ENCODE data around the gene RGMB.

Gene RGMB

GRCh38 chr5:98770209-98770910 is 3.1 kb upstream of the RGMB start:
- Histone ChIP-seq H2AFZ (ENCODE audit: low read length) (peak overlapping the region; percentile 93), H3K4me1 (ENCODE audit: low read length) (peaks cover 15% of the 10 kb centered on the region), H3K27ac (ENCODE audit: low read length) (peak overlapping the region; percentile 3; the same call in 1 of the 2 replicates), H3K4me2 (ENCODE audit: low read depth, low read length) (peak overlapping the region; percentile 100), H3K79me2 (ENCODE audit: low read length) (peaks cover 6% of the 10 kb centered on the region), H3K9me3 (replicated peaks; ENCODE audit: insufficient read depth, low read length) (no peaks in the 10 kb centered on the region), H3K36me3 (replicated peaks; ENCODE audit: insufficient read depth, low read length) (no peaks in the 10 kb centered on the region), H3F3A (ENCODE audit: insufficient read depth, low read length) (peaks cover 35% of the 10 kb centered on the region), H3K9me2 (replicated peaks; ENCODE audit: insufficient read depth, low read length) (no peaks in the 10 kb centered on the region), H4K20me1 (ENCODE audit: insufficient read depth, low read length) (0 out of 2 replicates have a peak, but pooled peaks cover 3% of the 10 kb centered on the region), H3K9ac (ENCODE audit: low read length) (peak overlapping the region; percentile 6; the same call in 1 of the 2 replicates), H3K27me3 (replicated peaks; ENCODE audit: insufficient read depth, low read length) (peaks cover 23% of the 10 kb centered on the region), H3K4me3 (ENCODE audit: low read length) (peak overlapping the region; percentile 77)
- peak; percentile 62 for DNase-seq
- no peak for TF ChIP-seq CTCF (IDR thresholded peaks at IDR 0.05; ENCODE audit: low read length)
- no peak for TF ChIP-seq EZH2phosphoT487 (IDR thresholded peaks at IDR 0.05; ENCODE audit: low read length)
- TF ChIP-seq EZH2 (optimal IDR thresholded peaks at IDR 0.05; ENCODE audit: low read depth, low read length) = no peak

GRCh38 chr5:98770911-98771322 is 2.5 kb upstream of the RGMB start:
- Histone ChIP-seq H2AFZ (ENCODE audit: low read length) (peak overlapping the region; percentile 93), H3K4me3 (ENCODE audit: low read length) (peak overlapping the region; percentile 77), H4K20me1 (ENCODE audit: insufficient read depth, low read length) (0 out of 2 replicates have a peak, but pooled peaks cover 3% of the 10 kb centered on the region), H3K9ac (ENCODE audit: low read length) (peak overlapping the region; percentile 6; the same call in 1 of the 2 replicates), H3K79me2 (ENCODE audit: low read length) (peaks cover 12% of the 10 kb centered on the region), H3K4me2 (ENCODE audit: low read depth, low read length) (peak overlapping the region; percentile 100), H3K9me2 (replicated peaks; ENCODE audit: insufficient read depth, low read length) (no peaks in the 10 kb centered on the region), H3K27ac (ENCODE audit: low read length) (peak overlapping the region; percentile 3; the same call in 1 of the 2 replicates), H3K9me3 (replicated peaks; ENCODE audit: insufficient read depth, low read length) (no peaks in the 10 kb centered on the region), H3F3A (ENCODE audit: insufficient read depth, low read length) (peaks cover 35% of the 10 kb centered on the region), H3K4me1 (ENCODE audit: low read length) (peaks cover 19% of the 10 kb centered on the region), H3K27me3 (replicated peaks; ENCODE audit: insufficient read depth, low read length) (peaks cover 23% of the 10 kb centered on the region), H3K36me3 (replicated peaks; ENCODE audit: insufficient read depth, low read length) (no peaks in the 10 kb centered on the region)
- DNase-seq = no peak
- TF ChIP-seq CTCF (IDR thresholded peaks at IDR 0.05; ENCODE audit: low read length) (no peak), EZH2 (optimal IDR thresholded peaks at IDR 0.05; ENCODE audit: low read depth, low read length) (no peak), EZH2phosphoT487 (IDR thresholded peaks at IDR 0.05; ENCODE audit: low read length) (no peak)

GRCh38 chr5:98771382-98772109 is 1.9 kb upstream of the RGMB start:
- Histone ChIP-seq H3K9me2 (replicated peaks; ENCODE audit: insufficient read depth, low read length) (no peaks in the 10 kb centered on the region), H3F3A (ENCODE audit: insufficient read depth, low read length) (peaks cover 35% of the 10 kb centered on the region), H3K4me1 (ENCODE audit: low read length) (peaks cover 19% of the 10 kb centered on the region), H3K36me3 (replicated peaks; ENCODE audit: insufficient read depth, low read length) (no peaks in the 10 kb centered on the region), H3K4me3 (ENCODE audit: low read length) (peak overlapping the region; percentile 77), H3K79me2 (ENCODE audit: low read length) (peaks cover 18% of the 10 kb centered on the region), H3K27me3 (replicated peaks; ENCODE audit: insufficient read depth, low read length) (peaks cover 23% of the 10 kb centered on the region), H3K4me2 (ENCODE audit: low read depth, low read length) (peak overlapping the region; percentile 100), H2AFZ (ENCODE audit: low read length) (peak overlapping the region; percentile 19; the same call in 1 of the 2 replicates), H4K20me1 (ENCODE audit: insufficient read depth, low read length) (0 out of 2 replicates have a peak, but pooled peaks cover 3% of the 10 kb centered on the region), H3K9ac (ENCODE audit: low read length) (no peak overlapping the region), H3K9me3 (replicated peaks; ENCODE audit: insufficient read depth, low read length) (no peaks in the 10 kb centered on the region), H3K27ac (ENCODE audit: low read length) (peak overlapping the region; percentile 3; the same call in 1 of the 2 replicates)
- TF ChIP-seq EZH2 (optimal IDR thresholded peaks at IDR 0.05; ENCODE audit: low read depth, low read length) = no peak
- no peak for TF ChIP-seq EZH2phosphoT487 (IDR thresholded peaks at IDR 0.05; ENCODE audit: low read length)
- peak; percentile 92 for TF ChIP-seq CTCF (IDR thresholded peaks at IDR 0.05; ENCODE audit: low read length)
- DNase-seq = peak; percentile 83

Data from MM.1S (cell line).